ENCODE data around the gene OR2A12.

- TF ChIP-seq JUN (IDR thresholded peaks at IDR 0.05), result no peak
- TF ChIP-seq KDM1A (IDR thresholded peaks at IDR 0.05; ENCODE audit: low read depth), result no peak
- no peak for TF ChIP-seq CTCF (IDR thresholded peaks at IDR 0.05)
- TF ChIP-seq CBX2 (IDR thresholded peaks at IDR 0.05; ENCODE audit: borderline replicate concordance, low read depth), result no peak
- no peak for TF ChIP-seq POLR2AphosphoS2 (conservative IDR thresholded peaks at IDR 0.05; ENCODE audit: low read length)
- TF ChIP-seq POLR2A (IDR thresholded peaks at IDR 0.05; ENCODE audit: low read length), result no peak
- no peak for TF ChIP-seq CEBPB (IDR thresholded peaks at IDR 0.05)
- TF ChIP-seq TP53 (CRISPR knock-in tag; IDR thresholded peaks at IDR 0.05), result no peak
- TF ChIP-seq RFX5 (IDR thresholded peaks at IDR 0.05), result no peak
- no peak for TF ChIP-seq REST (IDR thresholded peaks at IDR 0.05)
These were observed 51.4 kb downstream of the OR2A12 start for GRCh38 chr7:144137501-144137900.

All from A549 (cell line).